Measurements from ENCODE around the gene ABCB6.

GRCh38 chr2:219174801-219175200 is 44.0 kb downstream of the ABCB6 start:
- TF ChIP-seq CTCF (IDR thresholded peaks at IDR 0.05) = no peak
- no peak for TF ChIP-seq EP300 (IDR thresholded peaks at IDR 0.05)
- TF ChIP-seq POLR2AphosphoS5 (IDR thresholded peaks at IDR 0.05) = no peak
- TF ChIP-seq POLR2A (IDR thresholded peaks at IDR 0.05) = no peak
